Body of pancreas (tissue), 4 donors: ENCODE results near the gene PABPC1L2A. TPM values are rescaled to one million over a fixed set of nuclear protein-coding genes. Genes with fewer than 3 reads are reported as not detected.
"Not testable (repeated sequence)": the region's sequence is repeated elsewhere in the genome, so short reads cannot be mapped to it uniquely, and the experiment has no call there.

ENCODE experiments used
- ATAC-seq: fragments of 150-250 bp; one replicate; pipeline ENCODE4 v1.9.1; 2016
- DNase-seq, 4 donors: peaks; one replicate each; pipeline ENCODE4 v3.0.0-alpha.2; 2019
- H3K27ac ChIP-seq, 4 donors: fragments of 200-600 bp; sonication (generic); 1 replicate in 3 of 4; 2 replicates in 1 of 4; pipeline versions ENCODE4 v1.5.1 to v1.6.1; 2016 to 2019; ENCODE audit warnings: mild to moderate bottlenecking in 1 of 4, mixed read lengths in 1 of 4, moderate library complexity in 1 of 4
- H3K27me3 ChIP-seq, 2 donors: fragments of 200-600 bp; sonication (generic); one replicate each; pipeline ENCODE4 v1.6.0; 2016; ENCODE audit warnings: mild to moderate bottlenecking in 1 of 2
- H3K36me3 ChIP-seq, 2 donors: fragments of 200-600 bp; sonication (generic); replicated peaks in 1 of 2; 2 replicates each; pipeline ENCODE4 v1.5.1; 2016; ENCODE audit warnings: low read depth in 2 of 2; ENCODE audit not compliant: insufficient read depth in 1 of 2
- H3K4me1 ChIP-seq: fragments of 200-600 bp; sonication (generic); one replicate; pipeline ENCODE4 v1.6.0; 2016
- H3K4me3 ChIP-seq, 2 donors: fragments of 200-600 bp; sonication (generic); 1 replicate in 1 of 2; 2 replicates in 1 of 2; pipeline ENCODE4 v1.5.1; 2016 to 2019
- H3K9me3 ChIP-seq, 3 donors: fragments of 200-600 bp; sonication (generic); 1 replicate in 2 of 3; 2 replicates in 1 of 3; pipeline ENCODE4 v1.5.1; 2016
- POLR2A ChIP-seq, 3 donors: fragments of 450-650 bp; IDR thresholded peaks; one replicate each; pipeline ENCODE4 v1.6.1; 2016; ENCODE audit warnings: antibody characterized with exemption in 3 of 3, mild to moderate bottlenecking in 2 of 3
- WGBS, 2 donors: methylation state at CpG; one replicate each; pipeline ENCODE4 v1.1.5; 2017; 5-methylcytosine and 5-hydroxymethylcytosine counted together
- intact Hi-C: fragments of 100-400 bp; cut with DNase I; formaldehyde crosslinking; loops from one replicate; pipeline ENCODE4 v1.15.1; 2023
- total RNA-seq, 2 donors: library from RNA; depleted of rRNA; stranded (reverse); fragments of >200 nt; gene quantifications; one replicate each; pipeline ENCODE4 v1.1.0, GENCODE V29; 2016
- TF ChIP-seq, protein P1 (sequence below), 7 experiments: fragments of 450-650 bp in 4 of 7; fragments of 200-600 bp in 3 of 7; sonication (generic) in 3 of 7; IDR thresholded peaks; one replicate each; pipeline ENCODE4 v1.5.1; 2016 to 2019; ENCODE audit warnings: antibody characterized with exemption in 7 of 7

The PABPC1L2A gene
- total RNA-seq, 2 donors from 2014 or later: not detected

DNA sequence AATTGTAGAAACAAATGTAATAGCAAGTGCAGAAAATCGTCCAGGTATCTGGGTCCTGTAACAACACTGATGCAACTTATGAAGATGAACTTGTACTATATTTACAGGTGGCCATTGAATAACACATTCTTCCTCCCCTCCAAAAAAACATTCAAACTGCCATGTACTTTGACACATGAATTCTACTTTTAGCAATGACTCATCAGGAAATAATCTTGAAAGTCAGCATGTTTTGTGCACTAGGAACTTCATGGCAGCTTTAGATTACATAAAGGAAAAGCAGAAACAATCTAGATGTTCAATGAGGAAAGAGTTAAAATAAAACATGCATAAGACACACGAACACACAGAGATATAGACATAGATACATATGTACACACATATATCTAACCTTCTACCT lies 2.5 kb downstream of the PABPC1L2A start:
- no peaks in the 10 kb centered on the region for H3K36me3 ChIP-seq
- no peak for DNase-seq
- intact Hi-C loops: no loop called here
- H3K27ac ChIP-seq: no peak overlapping the region
- H3K4me3 ChIP-seq: no peak overlapping the region
- no peak for ATAC-seq
- TF ChIP-seq, protein P1, sequence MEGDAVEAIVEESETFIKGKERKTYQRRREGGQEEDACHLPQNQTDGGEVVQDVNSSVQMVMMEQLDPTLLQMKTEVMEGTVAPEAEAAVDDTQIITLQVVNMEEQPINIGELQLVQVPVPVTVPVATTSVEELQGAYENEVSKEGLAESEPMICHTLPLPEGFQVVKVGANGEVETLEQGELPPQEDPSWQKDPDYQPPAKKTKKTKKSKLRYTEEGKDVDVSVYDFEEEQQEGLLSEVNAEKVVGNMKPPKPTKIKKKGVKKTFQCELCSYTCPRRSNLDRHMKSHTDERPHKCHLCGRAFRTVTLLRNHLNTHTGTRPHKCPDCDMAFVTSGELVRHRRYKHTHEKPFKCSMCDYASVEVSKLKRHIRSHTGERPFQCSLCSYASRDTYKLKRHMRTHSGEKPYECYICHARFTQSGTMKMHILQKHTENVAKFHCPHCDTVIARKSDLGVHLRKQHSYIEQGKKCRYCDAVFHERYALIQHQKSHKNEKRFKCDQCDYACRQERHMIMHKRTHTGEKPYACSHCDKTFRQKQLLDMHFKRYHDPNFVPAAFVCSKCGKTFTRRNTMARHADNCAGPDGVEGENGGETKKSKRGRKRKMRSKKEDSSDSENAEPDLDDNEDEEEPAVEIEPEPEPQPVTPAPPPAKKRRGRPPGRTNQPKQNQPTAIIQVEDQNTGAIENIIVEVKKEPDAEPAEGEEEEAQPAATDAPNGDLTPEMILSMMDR (IDR thresholded peaks at IDR 0.05): no peak
- TF ChIP-seq POLR2A (IDR thresholded peaks at IDR 0.05): no peak
- H3K9me3 ChIP-seq: no peaks in the 10 kb centered on the region
- no peaks in the 10 kb centered on the region for H3K4me1 ChIP-seq
- WGBS, 2 donors: 3 to 15% methylated on average over 2 of the region's 2 CpGs
- H3K27me3 ChIP-seq: no peaks in the 10 kb centered on the region

DNA sequence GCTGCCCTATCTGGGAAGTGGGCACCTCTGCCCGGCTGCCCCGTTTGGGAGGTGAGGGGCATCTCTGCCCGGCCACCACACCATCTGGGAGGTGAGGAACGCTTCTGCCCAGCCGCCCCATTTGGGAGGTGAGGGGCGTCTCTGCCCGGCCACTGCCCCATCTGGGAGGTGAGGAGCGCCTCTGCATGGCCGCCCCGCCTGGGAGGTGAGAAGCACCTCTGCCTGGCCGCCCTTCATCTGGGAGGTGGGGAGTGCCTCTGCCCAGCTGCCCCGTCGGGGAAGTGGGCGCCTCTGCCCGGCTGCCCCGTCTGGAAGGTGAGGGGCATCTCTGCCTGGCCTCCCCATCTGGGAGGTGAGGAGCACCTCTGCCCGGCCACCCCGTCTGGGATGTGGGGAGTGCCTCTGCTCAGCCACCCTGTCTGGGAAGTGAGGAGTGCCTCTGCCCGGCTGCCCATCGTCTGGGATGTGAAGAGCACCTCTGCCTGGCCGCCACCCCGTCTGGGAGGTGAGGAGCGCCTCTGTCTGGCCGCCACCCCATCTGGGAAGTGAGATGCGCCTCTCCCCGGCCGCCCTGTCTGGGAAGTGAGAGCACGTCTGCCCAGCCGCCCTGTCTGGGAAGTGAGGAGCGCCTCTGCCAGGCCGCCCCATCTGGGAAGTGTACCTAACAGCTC lies 9.8 kb downstream of the PABPC1L2A start:
- Histone ChIP-seq H3K36me3 (no peaks in the 10 kb centered on the region), H3K4me1 (no peaks in the 10 kb centered on the region), H3K27me3 (no peaks in the 10 kb centered on the region), H3K9me3 (no peaks in the 10 kb centered on the region), H3K27ac (no peak overlapping the region), H3K4me3 (no peak overlapping the region)
- no peak for ATAC-seq
- WGBS, 2 donors: 88 to 100% methylated on average over 1 to 5 of the region's 31 CpGs
- no peak for DNase-seq
- intact Hi-C loops: no loop called here
- TF ChIP-seq, protein P1 (IDR thresholded peaks at IDR 0.05): no peak
- no peak for TF ChIP-seq POLR2A (IDR thresholded peaks at IDR 0.05)

DNA sequence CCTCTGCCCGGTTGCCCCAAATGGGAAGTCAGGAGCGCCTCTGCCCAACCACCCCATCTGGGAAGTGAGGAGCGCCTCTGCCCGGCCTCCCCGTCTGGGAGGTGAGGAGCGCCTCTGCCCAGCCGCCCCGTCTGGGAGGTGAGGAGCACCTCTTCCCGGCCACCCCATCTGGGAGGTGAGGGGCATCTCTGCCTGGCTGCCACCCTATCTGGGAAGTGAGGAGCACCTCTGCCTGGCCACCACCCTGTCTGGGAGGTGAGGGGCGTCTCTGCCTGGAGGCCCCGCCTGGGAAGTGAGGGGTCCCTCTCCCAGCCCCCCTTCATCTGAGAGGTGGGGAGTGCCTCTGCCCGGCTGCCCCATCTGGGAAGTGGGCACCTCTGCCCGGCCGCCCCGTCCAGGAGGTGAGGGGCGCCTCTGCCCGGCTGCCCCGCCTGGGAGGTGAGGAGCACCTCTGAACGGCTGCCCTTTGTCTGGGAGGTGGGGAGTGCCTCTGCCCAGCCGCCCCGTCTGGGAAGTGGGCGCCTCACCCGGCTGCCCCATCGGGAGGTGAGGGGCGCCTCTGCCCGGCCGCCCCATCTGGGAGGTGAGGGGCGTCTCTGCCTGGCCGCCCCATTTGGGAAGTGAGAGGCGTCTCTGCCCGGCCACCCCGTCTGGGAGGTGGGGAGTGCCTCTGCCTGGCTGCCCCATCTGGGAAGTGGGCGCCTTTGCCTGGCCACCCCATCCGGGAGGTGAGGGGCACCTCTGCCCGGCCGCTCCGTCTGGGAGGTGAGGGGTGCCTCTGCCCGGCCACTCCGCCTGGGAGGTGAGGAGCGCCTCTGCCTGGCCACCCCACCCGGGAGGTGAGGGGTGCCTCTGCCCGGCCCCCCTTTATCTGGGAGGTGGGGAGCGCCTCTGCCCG lies 10.6 kb downstream of the PABPC1L2A start:
- no peak overlapping the region for H3K27ac ChIP-seq
- DNase-seq (no peak), ATAC-seq (no peak)
- WGBS, 2 donors: 75% methylated on average over 14 of the region's 44 CpGs; no CpG with 5 or more reads in 1 of the 2 donors
- no peaks in the 10 kb centered on the region for H3K9me3 ChIP-seq
- H3K4me1 ChIP-seq: no peaks in the 10 kb centered on the region
- H3K36me3 ChIP-seq: no peaks in the 10 kb centered on the region
- no peak overlapping the region for H3K4me3 ChIP-seq
- no peak for TF ChIP-seq POLR2A (IDR thresholded peaks at IDR 0.05)
- TF ChIP-seq, protein P1 (IDR thresholded peaks at IDR 0.05): no peak
- intact Hi-C loops: no loop called here
- no peaks in the 10 kb centered on the region for H3K27me3 ChIP-seq

DNA sequence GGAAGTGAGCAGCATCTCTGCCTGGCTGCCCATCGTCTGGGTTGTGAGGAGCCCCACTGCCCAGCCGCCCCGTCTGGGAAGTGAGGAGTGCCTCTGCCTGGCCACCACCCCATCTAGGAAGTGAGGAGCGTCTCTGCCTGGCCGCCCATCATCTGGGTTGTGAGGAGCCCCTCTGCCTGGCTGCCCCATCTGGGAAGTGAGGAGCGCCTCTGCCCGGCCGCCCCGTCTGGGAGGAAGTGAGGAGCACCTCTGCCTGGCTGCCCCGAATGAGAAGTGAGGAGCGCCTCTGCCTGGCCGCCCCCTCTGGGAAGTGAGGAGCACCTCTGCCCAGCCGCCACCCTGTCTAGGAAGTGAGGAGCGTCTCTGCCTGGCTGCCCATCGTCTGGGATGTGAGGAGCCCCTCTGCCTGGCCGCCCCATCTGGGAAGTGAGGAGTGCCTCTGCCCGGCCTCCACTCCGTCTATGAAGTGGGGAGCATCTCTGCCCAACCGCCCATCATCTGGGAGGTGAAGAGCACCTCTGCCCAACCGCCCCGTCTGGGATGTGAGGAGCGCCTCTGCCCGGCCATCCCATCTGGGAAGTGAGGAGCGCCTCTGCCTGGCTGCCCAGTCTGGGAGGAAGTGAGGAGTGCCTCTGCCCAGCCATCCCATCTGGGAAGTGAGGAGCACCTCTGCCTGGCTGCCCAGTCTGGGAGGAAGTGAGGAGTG lies 11.4 kb downstream of the PABPC1L2A start:
- DNase-seq, H3K4me1 ChIP-seq, ATAC-seq, H3K27ac ChIP-seq, intact Hi-C loops, H3K4me3 ChIP-seq, H3K27me3 ChIP-seq, H3K36me3 ChIP-seq, H3K9me3 ChIP-seq: not testable (repeated sequence)
- WGBS, 2 donors: 50% methylated on average over 2 of the region's 24 CpGs; no CpG with 5 or more reads in 1 of the 2 donors

DNA sequence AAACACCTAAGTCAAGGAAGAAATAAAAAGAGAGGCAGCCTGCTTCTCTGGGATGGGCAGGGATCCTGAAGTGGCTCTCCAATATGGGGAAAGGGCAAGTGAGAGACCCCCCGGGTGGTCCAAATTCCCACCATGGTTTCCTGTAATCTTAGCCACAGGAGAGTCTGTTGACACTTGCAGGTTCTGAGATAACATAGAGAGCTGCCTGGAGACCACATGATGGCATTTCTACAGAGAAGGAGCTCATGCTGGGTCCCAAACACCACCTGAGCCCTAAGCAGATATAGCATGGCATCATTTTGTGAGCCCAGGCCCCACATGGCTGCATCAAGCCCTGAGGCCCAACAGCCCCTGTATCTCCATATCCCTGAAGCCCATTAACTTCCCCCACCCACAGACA lies 50.4 kb downstream of the PABPC1L2A start:
- Histone ChIP-seq H3K9me3 (no peaks in the 10 kb centered on the region), H3K36me3 (no peaks in the 10 kb centered on the region), H3K27ac (no peak overlapping the region), H3K4me1 (no peaks in the 10 kb centered on the region), H3K4me3 (no peak overlapping the region), H3K27me3 (no peaks in the 10 kb centered on the region)
- ATAC-seq: no peak
- WGBS, 2 donors: 0 to 33% methylated on average over 1 of the region's 1 CpG
- TF ChIP-seq, protein P1 (IDR thresholded peaks at IDR 0.05): no peak
- no peak for TF ChIP-seq POLR2A (IDR thresholded peaks at IDR 0.05)
- DNase-seq: no peak
- intact Hi-C loops: no loop called here
